ENCODE results near the gene GLI1. TPM values are rescaled to one million over a fixed set of nuclear protein-coding genes. Genes with fewer than 3 reads are reported as not detected.
A peak's percentile ranks its signal among the peaks of the same experiment; 100 is the strongest.

Gene GLI1
- total and polyA plus RNA-seq, 2 of the 13 experiments (the other 11 are each of a cell fraction or from before 2014, with no cell fraction given): 0.09 to 0.20 TPM

GRCh38 chr12:57451233-57451778 is 8.3 kb upstream of the GLI1 start (continued):
- no peak for TF ChIP-seq MAF1 (CRISPR knock-in tag; IDR thresholded peaks at IDR 0.05; ENCODE audit: borderline replicate concordance)
- no peak for TF ChIP-seq ZNF777 (CRISPR knock-in tag; IDR thresholded peaks at IDR 0.05)
- TF ChIP-seq ZNF276 (CRISPR knock-in tag; IDR thresholded peaks at IDR 0.05; ENCODE audit: low read depth): no peak
- peak; percentile 73; the same call in 1 of the 2 replicates for TF ChIP-seq YEATS4 (CRISPR knock-in tag; IDR thresholded peaks at IDR 0.05; ENCODE audit: borderline replicate concordance)
- no peak for TF ChIP-seq PHB2 (IDR thresholded peaks at IDR 0.05; ENCODE audit: partially characterized antibody)
- 0 out of 2 replicates have a peak, but pooled peaks have one; percentile 70 for TF ChIP-seq ZNF552 (CRISPR knock-in tag; IDR thresholded peaks at IDR 0.05; ENCODE audit: borderline replicate concordance)
- TF ChIP-seq TBP (CRISPR knock-in tag; IDR thresholded peaks at IDR 0.05): no peak
- no peak for TF ChIP-seq RAD51 (IDR thresholded peaks at IDR 0.05; ENCODE audit: borderline replicate concordance)
- TF ChIP-seq ZNF878 (CRISPR knock-in tag; IDR thresholded peaks at IDR 0.05): no peak
- TF ChIP-seq EZH2 (conservative IDR thresholded peaks at IDR 0.05; ENCODE audit: low read depth, low read length): no peak
- no peak for TF ChIP-seq TP53 (CRISPR knock-in tag; conservative IDR thresholded peaks at IDR 0.05)
- no peak; the same call in 1 of the 2 replicates for TF ChIP-seq ZNF740 (CRISPR knock-in tag; IDR thresholded peaks at IDR 0.05)
- peak; percentile 59 for TF ChIP-seq PHF8 (CRISPR knock-in tag; IDR thresholded peaks at IDR 0.05)
- TF ChIP-seq ZNF549 (CRISPR knock-in tag; IDR thresholded peaks at IDR 0.05): no peak
- TF ChIP-seq CBX2 (IDR thresholded peaks at IDR 0.05; ENCODE audit: low read depth, low read length): no peak
- TF ChIP-seq CBX2 (CRISPR knock-in tag; IDR thresholded peaks at IDR 0.05; ENCODE audit: low read depth): no peak
- TF ChIP-seq FOXO4 (CRISPR knock-in tag; conservative IDR thresholded peaks at IDR 0.05): no peak
- TF ChIP-seq ZNF234 (CRISPR knock-in tag; conservative IDR thresholded peaks at IDR 0.05): no peak
- TF ChIP-seq ZNF589 (CRISPR knock-in tag; conservative IDR thresholded peaks at IDR 0.05): no peak; the same call in 1 of the 2 replicates
- TF ChIP-seq PBX3 (CRISPR knock-in tag; IDR thresholded peaks at IDR 0.05; ENCODE audit: borderline replicate concordance): no peak
- no peak for TF ChIP-seq RNF2 (conservative IDR thresholded peaks at IDR 0.05; ENCODE audit: low read depth)
- no peak for TF ChIP-seq MLXIP (CRISPR knock-in tag; IDR thresholded peaks at IDR 0.05; ENCODE audit: borderline replicate concordance)
- peak; percentile 92 for TF ChIP-seq ZMYM4 (CRISPR knock-in tag; IDR thresholded peaks at IDR 0.05)
- no peak; the same call in 1 of the 2 replicates for TF ChIP-seq TOE1 (CRISPR knock-in tag; IDR thresholded peaks at IDR 0.05)

Data from HepG2 (cell line).